Tibial artery (tissue), 4 donors: ENCODE results near the gene FFAR2.

Experiments used
- DNase-seq, 2 donors: peaks; one replicate each; pipeline ENCODE4 v3.0.0-alpha.2; 2019
- H3K27ac ChIP-seq, 2 donors: fragments of 200-600 bp; sonication (generic) in 1 of 2; 1 replicate in 1 of 2; 2 replicates in 1 of 2; pipeline ENCODE4 v1.5.1; 2018 to 2019; ENCODE audit warnings: mild to moderate bottlenecking in 1 of 2
- H3K27me3 ChIP-seq, 2 donors: fragments of 200-600 bp; sonication (generic) in 1 of 2; one replicate each; pipeline versions ENCODE4 v1.5.1 to v1.6.0; 2016 to 2019
- H3K36me3 ChIP-seq, 3 donors: fragments of 200-600 bp; sonication (generic) in 2 of 3; one replicate each; pipeline ENCODE4 v1.5.1; 2016 to 2019; ENCODE audit warnings: mild to moderate bottlenecking in 2 of 3
- H3K4me1 ChIP-seq, 4 donors: fragments of 200-600 bp; sonication (generic) in 2 of 4; 1 replicate in 3 of 4; 2 replicates in 1 of 4; pipeline ENCODE4 v1.5.1; 2016 to 2019
- H3K4me3 ChIP-seq, 2 donors: fragments of 200-600 bp; sonication (generic) in 1 of 2; 1 replicate in 1 of 2; 2 replicates in 1 of 2; pipeline ENCODE4 v1.5.1; 2018 to 2019; ENCODE audit warnings: mild to moderate bottlenecking in 2 of 2
- H3K9me3 ChIP-seq, 3 donors: fragments of 200-600 bp; sonication (generic) in 1 of 3; one replicate each; pipeline ENCODE4 v1.5.1; 2016 to 2019
- intact Hi-C: fragments of 100-400 bp; cut with DNase I; formaldehyde crosslinking; loops from one replicate; pipeline ENCODE4 v1.15.0; 2023; ENCODE audit warnings: low total_unique reads
- TF ChIP-seq, protein P1 (sequence below), 2 experiments: fragments of 200-600 bp in 1 of 2; fragments of 450-650 bp in 1 of 2; IDR thresholded peaks; one replicate each; pipeline ENCODE4 v1.5.1; 2017 to 2019; ENCODE audit warnings: antibody characterized with exemption in 2 of 2, mild to moderate bottlenecking in 1 of 2, moderate library complexity in 1 of 2

FFAR2 gene

DNA sequence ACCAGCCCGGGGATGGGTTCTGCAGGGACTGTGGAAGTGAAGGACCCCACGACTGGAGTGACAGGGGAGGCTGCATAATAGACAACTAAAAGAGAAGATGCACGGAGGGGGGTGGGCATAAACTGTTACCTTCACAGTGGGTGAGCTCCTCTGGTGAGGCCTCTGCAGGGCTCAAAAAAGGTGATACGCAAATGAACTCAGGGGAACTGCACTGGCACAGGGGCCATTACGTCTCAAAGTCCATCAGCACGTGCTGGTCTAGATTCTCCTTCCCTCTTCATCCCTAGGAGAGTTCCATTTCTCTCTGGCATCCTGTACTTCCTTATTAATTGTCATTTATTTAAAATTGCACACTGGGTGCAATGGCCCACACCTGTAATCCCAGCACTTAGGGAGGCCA is 8.1 kb upstream of the FFAR2 start:
- Histone ChIP-seq H3K4me1 (no peaks in the 10 kb centered on the region), H3K27me3 (peaks cover 0 to 22% of the 10 kb centered on the region in 2 donors), H3K27ac (no peak overlapping the region), H3K36me3 (no peaks in the 10 kb centered on the region), H3K9me3 (no peaks in the 10 kb centered on the region), H3K4me3 (no peak overlapping the region)
- TF ChIP-seq, protein P1, sequence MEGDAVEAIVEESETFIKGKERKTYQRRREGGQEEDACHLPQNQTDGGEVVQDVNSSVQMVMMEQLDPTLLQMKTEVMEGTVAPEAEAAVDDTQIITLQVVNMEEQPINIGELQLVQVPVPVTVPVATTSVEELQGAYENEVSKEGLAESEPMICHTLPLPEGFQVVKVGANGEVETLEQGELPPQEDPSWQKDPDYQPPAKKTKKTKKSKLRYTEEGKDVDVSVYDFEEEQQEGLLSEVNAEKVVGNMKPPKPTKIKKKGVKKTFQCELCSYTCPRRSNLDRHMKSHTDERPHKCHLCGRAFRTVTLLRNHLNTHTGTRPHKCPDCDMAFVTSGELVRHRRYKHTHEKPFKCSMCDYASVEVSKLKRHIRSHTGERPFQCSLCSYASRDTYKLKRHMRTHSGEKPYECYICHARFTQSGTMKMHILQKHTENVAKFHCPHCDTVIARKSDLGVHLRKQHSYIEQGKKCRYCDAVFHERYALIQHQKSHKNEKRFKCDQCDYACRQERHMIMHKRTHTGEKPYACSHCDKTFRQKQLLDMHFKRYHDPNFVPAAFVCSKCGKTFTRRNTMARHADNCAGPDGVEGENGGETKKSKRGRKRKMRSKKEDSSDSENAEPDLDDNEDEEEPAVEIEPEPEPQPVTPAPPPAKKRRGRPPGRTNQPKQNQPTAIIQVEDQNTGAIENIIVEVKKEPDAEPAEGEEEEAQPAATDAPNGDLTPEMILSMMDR (IDR thresholded peaks at IDR 0.05): no peak
- no peak for DNase-seq
- intact Hi-C loops: no loop called here

DNA sequence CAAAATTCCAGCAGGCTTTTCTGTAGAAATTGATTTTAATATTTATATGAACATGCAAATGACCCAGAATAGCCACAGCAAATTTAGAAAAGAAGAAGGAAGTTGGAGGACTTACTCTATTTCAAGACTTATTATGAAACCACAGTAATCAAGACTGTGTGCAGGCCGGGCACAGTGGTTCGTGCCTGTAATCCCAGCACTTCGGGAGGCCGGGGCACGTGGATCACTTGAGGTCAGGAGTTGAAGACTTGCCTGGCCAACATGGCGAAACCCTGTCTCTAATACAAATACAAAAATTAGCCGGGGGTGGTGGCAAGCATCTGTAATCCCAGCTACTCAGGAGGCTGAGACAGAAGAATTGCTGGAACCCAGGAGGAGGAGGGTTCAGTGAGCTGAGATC is 6.0 kb upstream of the FFAR2 start:
- H3K27me3 ChIP-seq: peaks cover 0 to 14% of the 10 kb centered on the region in 2 donors
- no peaks in the 10 kb centered on the region for H3K36me3 ChIP-seq
- no peak overlapping the region for H3K4me3 ChIP-seq
- intact Hi-C loops: no loop called here
- H3K27ac ChIP-seq: no peak overlapping the region
- no peaks in the 10 kb centered on the region for H3K4me1 ChIP-seq
- TF ChIP-seq, protein P1 (IDR thresholded peaks at IDR 0.05): no peak
- no peaks in the 10 kb centered on the region for H3K9me3 ChIP-seq
- peak in 1 of 2 donors; percentile 51 for DNase-seq

DNA sequence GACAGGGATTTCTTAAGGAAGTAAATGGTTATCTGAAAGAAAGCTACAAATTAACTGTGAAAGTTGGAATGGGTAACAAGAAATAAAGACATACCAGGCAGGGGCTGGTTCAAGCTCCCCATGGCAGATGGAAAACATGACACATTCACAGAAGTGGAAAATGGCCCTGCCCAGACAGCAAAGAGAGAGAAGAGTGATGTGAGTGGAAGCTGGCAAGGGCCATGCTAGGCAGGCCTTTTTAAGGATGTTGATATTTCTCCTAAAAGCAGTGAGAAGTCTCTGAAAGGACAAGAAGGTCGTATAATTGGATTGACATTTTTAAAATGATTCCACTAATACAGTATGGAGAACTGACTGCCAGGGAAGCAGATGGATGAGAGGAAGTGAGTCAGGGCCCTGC is 3.3 kb upstream of the FFAR2 start:
- intact Hi-C loops: no loop called here
- Histone ChIP-seq H3K4me3 (no peak overlapping the region), H3K36me3 (no peaks in the 10 kb centered on the region), H3K9me3 (no peaks in the 10 kb centered on the region), H3K4me1 (no peaks in the 10 kb centered on the region), H3K27me3 (peaks cover 0 to 11% of the 10 kb centered on the region in 2 donors), H3K27ac (no peak overlapping the region)
- TF ChIP-seq, protein P1 (IDR thresholded peaks at IDR 0.05): no peak
- DNase-seq: no peak

DNA sequence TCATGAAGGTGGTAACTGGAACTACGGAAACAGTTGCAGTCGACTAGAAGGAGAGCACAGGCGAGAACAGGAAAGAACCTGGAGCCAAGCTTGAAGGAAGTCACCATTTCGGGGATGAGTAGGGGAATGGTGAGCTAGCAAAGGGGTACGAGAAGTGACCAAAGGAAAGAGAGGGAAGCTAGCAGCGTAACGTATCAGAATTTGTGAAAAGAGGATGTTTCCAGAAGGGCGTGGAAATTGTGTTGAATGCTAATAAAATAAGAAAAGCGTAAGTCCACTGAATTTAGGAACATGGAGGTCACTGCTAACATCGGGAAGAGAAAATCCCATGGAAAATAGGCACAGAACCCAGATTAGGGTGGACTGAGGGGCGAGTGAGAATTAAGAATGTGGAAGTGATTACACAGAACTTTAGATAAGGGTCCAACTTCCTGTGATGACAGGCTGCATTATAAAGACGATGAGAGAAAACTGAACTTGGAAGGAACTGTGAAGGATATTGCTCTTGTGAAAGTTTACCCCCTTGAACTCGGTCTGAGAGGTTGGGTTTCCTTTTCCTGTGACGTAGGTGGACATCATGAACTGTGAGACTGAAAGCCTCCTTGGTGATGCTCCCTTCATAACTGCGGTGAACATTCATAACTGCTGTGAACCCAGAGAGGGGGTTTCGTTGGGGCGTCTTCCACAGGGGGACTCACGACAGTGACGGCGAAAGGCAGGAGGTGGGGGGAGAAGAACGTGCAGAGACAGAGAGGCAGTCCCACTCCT is 2.0 kb upstream of the FFAR2 start:
- no peaks in the 10 kb centered on the region for H3K9me3 ChIP-seq
- TF ChIP-seq, protein P1 (IDR thresholded peaks at IDR 0.05): no peak
- H3K4me1 ChIP-seq: no peaks in the 10 kb centered on the region
- DNase-seq: no peak
- no peak overlapping the region for H3K27ac ChIP-seq
- no peaks in the 10 kb centered on the region for H3K36me3 ChIP-seq
- no peak overlapping the region for H3K4me3 ChIP-seq
- intact Hi-C loops: no loop called here
- H3K27me3 ChIP-seq: peaks cover 0 to 16% of the 10 kb centered on the region in 2 donors

DNA sequence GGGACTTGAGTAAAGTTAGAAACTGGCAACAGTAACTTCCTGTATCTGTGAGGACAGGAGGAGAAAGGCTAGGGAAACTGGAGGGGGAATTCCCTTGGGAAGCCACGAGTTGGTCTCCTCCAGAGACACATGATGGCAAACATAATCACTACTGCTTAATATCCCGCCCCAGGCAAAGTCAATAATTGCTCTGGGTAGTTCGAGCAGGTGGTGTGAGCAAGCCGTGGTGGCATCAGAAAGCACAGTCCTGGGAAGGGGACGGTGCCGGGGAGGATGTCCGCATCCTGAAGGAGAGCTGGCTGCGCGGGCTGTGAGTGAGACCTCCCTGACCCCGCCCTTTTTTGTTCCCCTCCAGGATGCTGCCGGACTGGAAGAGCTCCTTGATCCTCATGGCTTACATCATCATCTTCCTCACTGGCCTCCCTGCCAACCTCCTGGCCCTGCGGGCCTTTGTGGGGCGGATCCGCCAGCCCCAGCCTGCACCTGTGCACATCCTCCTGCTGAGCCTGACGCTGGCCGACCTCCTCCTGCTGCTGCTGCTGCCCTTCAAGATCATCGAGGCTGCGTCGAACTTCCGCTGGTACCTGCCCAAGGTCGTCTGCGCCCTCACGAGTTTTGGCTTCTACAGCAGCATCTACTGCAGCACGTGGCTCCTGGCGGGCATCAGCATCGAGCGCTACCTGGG is 1.4 kb downstream of the FFAR2 start:
- intact Hi-C loops: no loop called here
- no peak overlapping the region for H3K27ac ChIP-seq
- H3K4me3 ChIP-seq: no peak overlapping the region
- no peaks in the 10 kb centered on the region for H3K4me1 ChIP-seq
- DNase-seq: no peak
- H3K36me3 ChIP-seq: no peaks in the 10 kb centered on the region
- no peaks in the 10 kb centered on the region for H3K9me3 ChIP-seq
- TF ChIP-seq, protein P1 (IDR thresholded peaks at IDR 0.05): no peak
- H3K27me3 ChIP-seq: peaks cover 0 to 19% of the 10 kb centered on the region in 2 donors
